ENCODE results near the gene PPP1CC.

- TF ChIP-seq CTCF (IDR thresholded peaks at IDR 0.05) (no peak), POLR2A (IDR thresholded peaks at IDR 0.05) (no peak)
Observed at GRCh38 chr12:110717037-110717436, 25.7 kb downstream of the PPP1CC start.

All from body of pancreas (tissue), 4 donors.